ENCODE data around the gene SSH2.

Gene SSH2

GRCh38 chr17:29643817-29644160, 286.2 kb downstream of the SSH2 start:
- no peak for DNase-seq (ENCODE audit: low spot score)
- H3K4me3 ChIP-seq = no peak overlapping the region
- TF ChIP-seq, protein P1, sequence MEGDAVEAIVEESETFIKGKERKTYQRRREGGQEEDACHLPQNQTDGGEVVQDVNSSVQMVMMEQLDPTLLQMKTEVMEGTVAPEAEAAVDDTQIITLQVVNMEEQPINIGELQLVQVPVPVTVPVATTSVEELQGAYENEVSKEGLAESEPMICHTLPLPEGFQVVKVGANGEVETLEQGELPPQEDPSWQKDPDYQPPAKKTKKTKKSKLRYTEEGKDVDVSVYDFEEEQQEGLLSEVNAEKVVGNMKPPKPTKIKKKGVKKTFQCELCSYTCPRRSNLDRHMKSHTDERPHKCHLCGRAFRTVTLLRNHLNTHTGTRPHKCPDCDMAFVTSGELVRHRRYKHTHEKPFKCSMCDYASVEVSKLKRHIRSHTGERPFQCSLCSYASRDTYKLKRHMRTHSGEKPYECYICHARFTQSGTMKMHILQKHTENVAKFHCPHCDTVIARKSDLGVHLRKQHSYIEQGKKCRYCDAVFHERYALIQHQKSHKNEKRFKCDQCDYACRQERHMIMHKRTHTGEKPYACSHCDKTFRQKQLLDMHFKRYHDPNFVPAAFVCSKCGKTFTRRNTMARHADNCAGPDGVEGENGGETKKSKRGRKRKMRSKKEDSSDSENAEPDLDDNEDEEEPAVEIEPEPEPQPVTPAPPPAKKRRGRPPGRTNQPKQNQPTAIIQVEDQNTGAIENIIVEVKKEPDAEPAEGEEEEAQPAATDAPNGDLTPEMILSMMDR (IDR thresholded peaks at IDR 0.05) = no peak
- H3K27ac ChIP-seq = peak overlapping the region; percentile 83 to 87

DNA sequence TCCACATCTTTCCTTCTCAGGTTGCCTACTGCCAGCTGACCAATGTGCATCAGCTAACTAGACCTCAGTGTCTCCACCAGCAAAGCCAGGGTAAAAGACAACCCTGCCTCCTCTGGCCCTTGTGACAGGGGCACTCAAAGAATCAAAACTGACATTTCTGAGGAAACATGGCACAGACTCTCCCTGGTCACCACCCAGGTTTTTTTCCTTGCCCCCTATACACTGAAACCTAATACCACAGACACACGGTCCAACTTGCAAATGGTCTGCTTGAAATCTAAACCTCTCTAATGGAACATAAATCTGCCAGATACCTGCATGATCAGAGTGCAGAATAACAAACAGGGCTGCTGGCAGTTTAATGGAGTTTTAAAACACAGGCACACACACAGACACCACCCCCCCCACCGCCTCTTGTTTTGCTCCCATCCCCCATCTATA, 287.8 kb downstream of the SSH2 start:
- peak overlapping the region in 1 of 2 donors; percentile 27 for H3K27ac ChIP-seq
- no peak overlapping the region for H3K4me3 ChIP-seq
- TF ChIP-seq, protein P1 (IDR thresholded peaks at IDR 0.05) = no peak
- no peak for DNase-seq (ENCODE audit: low spot score)

DNA sequence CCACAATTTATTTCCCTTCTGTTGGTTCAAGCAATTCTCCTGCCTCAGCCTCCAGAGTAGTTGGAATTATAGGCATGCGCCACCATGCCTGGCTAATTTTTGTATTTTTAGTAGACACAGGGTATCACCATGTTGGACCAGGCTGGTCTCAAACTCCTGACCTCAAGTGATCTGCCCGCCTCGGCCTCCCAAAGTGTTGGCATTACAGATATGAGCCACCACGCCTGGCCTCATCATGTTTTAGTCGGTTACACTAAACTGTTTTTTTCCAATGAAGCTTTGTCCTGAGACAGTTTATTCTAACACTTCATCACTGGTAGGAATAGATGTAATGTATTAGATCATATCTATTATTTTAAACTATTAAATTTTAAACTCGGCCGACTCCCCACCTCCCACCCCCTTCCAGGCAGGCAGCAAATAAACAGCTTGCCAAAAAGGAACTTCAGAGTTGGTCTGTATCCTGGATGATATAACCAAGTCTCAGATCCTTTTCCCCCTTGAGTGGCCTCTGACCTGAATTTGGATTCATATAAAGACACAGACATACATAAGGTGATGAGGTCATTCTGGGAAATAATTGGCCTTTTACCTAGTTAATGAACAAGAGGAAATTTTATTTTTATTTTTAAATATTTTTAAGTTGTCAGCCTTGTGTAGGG, 288.9 kb downstream of the SSH2 start:
- TF ChIP-seq, protein P1 (IDR thresholded peaks at IDR 0.05) = no peak
- DNase-seq (ENCODE audit: low spot score) = no peak
- H3K4me3 ChIP-seq = no peak overlapping the region
- peak overlapping the region; percentile 51 to 76 for H3K27ac ChIP-seq

- DNase-seq (ENCODE audit: low spot score) = no peak
- Histone ChIP-seq H3K27ac (peak overlapping the region; percentile 51 to 76), H3K4me3 (no peak overlapping the region)
Observed at GRCh38 chr17:29640413-29640812, 289.6 kb downstream of the SSH2 start.

GRCh38 chr17:29633886-29634285, 296.1 kb downstream of the SSH2 start:
- DNase-seq (ENCODE audit: low spot score) = no peak
- TF ChIP-seq, protein P1 (IDR thresholded peaks at IDR 0.05) = no peak
- Histone ChIP-seq H3K4me3 (no peak overlapping the region), H3K27ac (no peak overlapping the region)

More at GRCh38 chr17:29640413-29640812, 289.6 kb downstream of the SSH2 start:
- TF ChIP-seq, protein P1 (IDR thresholded peaks at IDR 0.05) = no peak

DNA sequence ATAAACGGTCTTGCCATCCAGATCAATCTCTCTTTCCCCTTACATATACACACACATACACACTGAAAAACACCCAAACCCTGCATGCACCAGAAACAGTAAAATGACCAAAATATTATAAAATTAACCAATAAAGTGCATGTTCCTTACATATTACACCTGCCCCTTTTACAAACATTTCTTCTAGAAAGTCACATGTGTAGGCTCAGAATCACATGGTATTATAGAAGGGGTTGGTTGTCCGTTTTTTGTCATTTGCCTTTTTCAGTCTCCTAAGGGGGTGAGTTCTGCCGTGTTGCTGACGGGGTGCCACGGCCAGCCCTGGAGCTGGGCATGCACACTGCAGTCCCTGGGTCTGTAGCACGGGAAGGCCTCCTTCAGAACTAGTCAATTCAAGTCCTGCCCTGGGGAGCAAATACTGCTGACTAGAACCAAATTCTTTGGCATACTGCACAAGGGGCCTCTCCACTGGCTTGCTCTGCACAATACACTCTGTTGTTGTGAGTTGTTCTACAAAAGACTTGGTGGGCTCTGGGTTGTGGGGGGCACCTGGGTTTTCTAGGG, 299.3 kb downstream of the SSH2 start:
- Histone ChIP-seq H3K4me3 (no peak overlapping the region), H3K27ac (no peak overlapping the region)
- DNase-seq (ENCODE audit: low spot score) = no peak
- TF ChIP-seq, protein P1 (IDR thresholded peaks at IDR 0.05) = no peak

DNA sequence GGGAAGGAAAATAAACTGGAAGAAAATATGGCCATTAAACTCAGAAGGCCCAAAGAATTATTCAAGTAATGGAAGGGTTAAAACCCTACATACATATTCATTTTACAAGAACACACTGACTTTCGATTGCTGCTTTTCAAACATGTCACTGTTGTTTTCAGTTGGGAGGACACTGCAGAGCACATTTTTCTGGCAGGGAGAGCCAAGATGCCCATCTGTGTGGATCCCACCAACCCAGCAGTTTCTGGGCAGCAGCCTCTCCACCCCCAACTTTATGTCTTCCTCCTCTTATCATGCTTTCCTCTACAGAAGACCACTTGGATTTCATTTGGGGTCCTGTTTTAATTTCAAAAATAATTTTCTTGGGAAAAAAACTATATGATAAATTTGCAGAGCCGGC, 300.2 kb downstream of the SSH2 start:
- no peak for DNase-seq (ENCODE audit: low spot score)
- no peak overlapping the region for H3K4me3 ChIP-seq
- H3K27ac ChIP-seq = no peak overlapping the region
- TF ChIP-seq, protein P1 (IDR thresholded peaks at IDR 0.05) = no peak

Data from coronary artery (tissue), 2 donors.